Stimulated activated CD4-positive, alpha-beta T cell treated with anti-CD3 and anti-CD28 coated beads, Interleukin-15, amount 100 ng/mL, for 24 hours (primary cell): ENCODE measurements around the gene ZC3H7B.
"Not testable (repeated sequence)": the region's sequence is repeated elsewhere in the genome, so short reads cannot be mapped to it uniquely, and the experiment has no call there.

Experiments
- DNase-seq: peaks from one replicate; pipeline ENCODE4 v3.0.0-alpha.2; 2020

Gene ZC3H7B

GRCh38 chr22:41387341-41387740 lies 86.0 kb downstream of the ZC3H7B start:
- no peak for DNase-seq

- DNase-seq, result no peak
Measured at GRCh38 chr22:41394012-41394356, 92.7 kb downstream of the ZC3H7B start.

GRCh38 chr22:41395531-41396240 lies 94.4 kb downstream of the ZC3H7B start:
- DNase-seq, result no peak

GRCh38 chr22:41397143-41397811 lies 96.0 kb downstream of the ZC3H7B start:
- DNase-seq, result no peak

GRCh38 chr22:41398921-41399320 lies 97.6 kb downstream of the ZC3H7B start:
- no peak for DNase-seq

- no peak for DNase-seq
Measured at GRCh38 chr22:41401781-41402648, 100.7 kb downstream of the ZC3H7B start.

GRCh38 chr22:41402851-41403250 lies 101.5 kb downstream of the ZC3H7B start:
- not testable (repeated sequence) for DNase-seq

- DNase-seq, result peak; percentile 90
Measured at GRCh38 chr22:41403532-41404318, 102.4 kb downstream of the ZC3H7B start.

GRCh38 chr22:41405588-41405987 lies 104.3 kb downstream of the ZC3H7B start:
- DNase-seq, result peak; percentile 58

- no peak for DNase-seq
Measured at GRCh38 chr22:41406410-41406809, 105.1 kb downstream of the ZC3H7B start.

- DNase-seq, result no peak
Measured at GRCh38 chr22:41407433-41407832, 106.1 kb downstream of the ZC3H7B start.

GRCh38 chr22:41408665-41409064 lies 107.3 kb downstream of the ZC3H7B start:
- no peak for DNase-seq
